ENCODE measurements around the gene FOXP1. TPM values are rescaled to one million over a fixed set of nuclear protein-coding genes. Genes with fewer than 3 reads are reported as not detected.

FOXP1 gene
- total RNA-seq, 1 donor from 2014 or later: 31.1 TPM

GRCh38 chr3:71524672-71525071, 58.9 kb downstream of the FOXP1 start:
- Mint-ChIP-seq H3K27ac (ENCODE audit: unreplicated experiment) (no peak overlapping the region), H3K27me3 (ENCODE audit: unreplicated experiment) (peaks cover 4% of the 10 kb centered on the region), H3K4me1 (ENCODE audit: low read depth, unreplicated experiment) (peaks cover 9% of the 10 kb centered on the region), H3K9me3 (ENCODE audit: unreplicated experiment) (peaks cover 5% of the 10 kb centered on the region), H3K36me3 (ENCODE audit: unreplicated experiment) (no peaks in the 10 kb centered on the region), H3K4me3 (ENCODE audit: unreplicated experiment) (no peak overlapping the region)
- TF ChIP-seq CTCF (IDR thresholded peaks at IDR 0.05; ENCODE audit: partially characterized antibody, unreplicated experiment): no peak
- peak; percentile 40 for DNase-seq

GRCh38 chr3:71523628-71524027, 59.9 kb downstream of the FOXP1 start:
- H3K4me1 Mint-ChIP-seq (ENCODE audit: low read depth, unreplicated experiment): peaks cover 9% of the 10 kb centered on the region
- H3K9me3 Mint-ChIP-seq (ENCODE audit: unreplicated experiment): peaks cover 5% of the 10 kb centered on the region
- DNase-seq: no peak
- H3K4me3 Mint-ChIP-seq (ENCODE audit: unreplicated experiment): no peak overlapping the region
- TF ChIP-seq CTCF (IDR thresholded peaks at IDR 0.05; ENCODE audit: partially characterized antibody, unreplicated experiment): no peak
- no peak overlapping the region for H3K27ac Mint-ChIP-seq (ENCODE audit: unreplicated experiment)
- peaks cover 4% of the 10 kb centered on the region for H3K27me3 Mint-ChIP-seq (ENCODE audit: unreplicated experiment)
- H3K36me3 Mint-ChIP-seq (ENCODE audit: unreplicated experiment): no peaks in the 10 kb centered on the region

- no peak for TF ChIP-seq CTCF (IDR thresholded peaks at IDR 0.05; ENCODE audit: partially characterized antibody, unreplicated experiment)
- Mint-ChIP-seq H3K4me1 (ENCODE audit: low read depth, unreplicated experiment) (peaks cover 9% of the 10 kb centered on the region), H3K4me3 (ENCODE audit: unreplicated experiment) (no peak overlapping the region), H3K9me3 (ENCODE audit: unreplicated experiment) (peaks cover 5% of the 10 kb centered on the region), H3K27ac (ENCODE audit: unreplicated experiment) (no peak overlapping the region), H3K36me3 (ENCODE audit: unreplicated experiment) (no peaks in the 10 kb centered on the region), H3K27me3 (ENCODE audit: unreplicated experiment) (peaks cover 4% of the 10 kb centered on the region)
- DNase-seq: no peak
Measured at GRCh38 chr3:71521940-71522876, 61.3 kb downstream of the FOXP1 start.

GRCh38 chr3:71521021-71521352, 62.5 kb downstream of the FOXP1 start:
- H3K4me1 Mint-ChIP-seq (ENCODE audit: low read depth, unreplicated experiment): peaks cover 9% of the 10 kb centered on the region
- H3K36me3 Mint-ChIP-seq (ENCODE audit: unreplicated experiment): no peaks in the 10 kb centered on the region
- no peak for DNase-seq
- H3K27ac Mint-ChIP-seq (ENCODE audit: unreplicated experiment): no peak overlapping the region
- peaks cover 4% of the 10 kb centered on the region for H3K27me3 Mint-ChIP-seq (ENCODE audit: unreplicated experiment)
- no peak overlapping the region for H3K4me3 Mint-ChIP-seq (ENCODE audit: unreplicated experiment)
- TF ChIP-seq CTCF (IDR thresholded peaks at IDR 0.05; ENCODE audit: partially characterized antibody, unreplicated experiment): no peak
- peaks cover 5% of the 10 kb centered on the region for H3K9me3 Mint-ChIP-seq (ENCODE audit: unreplicated experiment)

Data from glutamatergic neuron (in vitro differentiated cells).